Activated CD4-positive, alpha-beta T cell treated with anti-CD3 and anti-CD28 coated beads, Interleukin-2, amount 50 U/mL, for 48 hours (primary cell): ENCODE measurements around the gene SETD6.

ENCODE experiments used
- DNase-seq, 2 experiments: peaks; one replicate each; pipeline ENCODE4 v3.0.0-alpha.2; 2020

The SETD6 gene

DNA sequence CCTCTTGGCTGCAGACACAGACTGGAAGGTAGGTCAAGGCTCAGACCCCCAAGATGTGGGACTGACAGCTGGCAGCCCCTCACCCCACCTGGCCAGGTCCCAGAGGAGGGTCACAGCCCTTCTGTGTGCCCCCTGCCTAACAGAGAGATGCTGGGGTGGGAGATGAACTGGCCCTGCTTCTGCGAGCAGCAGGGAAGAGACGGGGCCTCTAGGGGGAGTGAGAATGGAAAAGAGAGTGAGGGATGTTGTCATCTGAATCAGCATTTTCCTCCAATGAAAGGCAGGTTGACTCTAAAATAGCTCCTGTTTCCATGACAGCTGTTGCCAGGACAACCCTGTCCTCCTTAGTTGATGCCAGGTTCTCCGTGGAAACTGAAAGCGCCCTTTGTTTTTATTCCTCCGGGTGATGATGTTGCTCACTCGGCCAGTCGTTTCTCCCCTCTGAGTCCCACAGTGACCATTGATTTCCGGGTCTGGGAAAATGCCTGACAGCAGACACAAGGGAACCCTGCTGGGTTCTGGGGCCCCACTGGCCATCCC, 20.3 kb upstream of the SETD6 start:
- DNase-seq, result peak; percentile 78 to 83

DNA sequence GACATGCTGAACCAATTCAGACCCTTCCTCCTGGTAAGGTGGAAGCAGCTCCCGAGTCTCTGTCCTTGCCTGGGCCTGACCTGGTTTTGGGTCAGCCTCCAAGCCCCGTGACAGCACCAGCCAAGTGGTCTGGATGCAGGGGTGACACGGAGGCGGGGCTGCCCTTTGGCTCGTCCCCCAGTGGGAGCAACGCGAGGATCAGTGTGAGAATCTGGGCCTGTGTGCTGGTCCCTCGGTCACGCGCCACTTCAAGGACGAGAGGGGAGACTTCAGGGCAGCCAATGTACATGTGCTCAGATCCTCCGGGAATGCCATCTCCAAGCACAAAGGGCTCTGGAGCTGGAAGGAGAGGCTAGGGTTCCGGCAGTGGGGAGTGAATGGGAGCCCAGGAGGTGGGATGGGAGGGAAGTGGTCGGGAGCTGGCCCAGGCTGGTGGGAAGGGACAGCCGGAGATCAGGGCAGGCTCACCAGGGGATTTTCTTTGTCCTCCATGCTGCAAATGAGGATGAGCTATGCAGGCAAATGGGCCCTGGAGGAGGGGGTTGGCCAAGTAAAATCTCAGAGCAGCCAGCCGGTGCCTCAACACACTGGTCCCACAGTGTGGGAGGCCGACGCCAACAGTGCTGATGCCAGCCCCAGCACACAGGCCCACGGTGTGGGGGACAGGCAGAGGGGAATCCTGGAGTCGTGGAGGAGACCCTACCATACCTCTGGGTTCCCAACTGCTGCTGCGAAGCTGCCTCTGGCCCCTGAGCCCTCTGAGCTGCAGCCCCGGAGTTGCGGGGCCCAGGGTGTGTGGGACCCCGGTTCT, 19.6 kb upstream of the SETD6 start:
- no peak for DNase-seq

GRCh38 chr16:58497468-58497867, 17.8 kb upstream of the SETD6 start:
- DNase-seq, result no peak

DNA sequence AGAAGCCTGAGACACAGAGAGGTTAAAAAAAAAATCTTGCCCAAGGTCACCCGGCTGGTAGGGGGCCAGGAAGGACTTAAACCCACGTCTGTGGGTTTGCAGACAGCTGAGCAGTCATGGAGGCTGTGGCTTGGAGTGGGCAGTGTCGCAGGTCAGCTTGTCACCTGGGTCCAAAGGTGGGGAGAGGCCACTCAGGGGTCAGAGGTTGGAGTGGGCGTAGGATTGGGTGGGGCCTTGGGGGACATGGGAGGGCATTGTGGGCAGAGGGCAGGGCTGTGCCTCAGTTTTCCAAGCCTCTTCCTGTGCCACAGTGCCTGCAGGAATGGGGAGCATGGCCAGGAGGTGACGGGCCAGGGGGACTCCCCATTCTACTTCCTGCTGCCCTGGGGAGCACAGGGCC, 17.4 kb upstream of the SETD6 start:
- no peak for DNase-seq

DNA sequence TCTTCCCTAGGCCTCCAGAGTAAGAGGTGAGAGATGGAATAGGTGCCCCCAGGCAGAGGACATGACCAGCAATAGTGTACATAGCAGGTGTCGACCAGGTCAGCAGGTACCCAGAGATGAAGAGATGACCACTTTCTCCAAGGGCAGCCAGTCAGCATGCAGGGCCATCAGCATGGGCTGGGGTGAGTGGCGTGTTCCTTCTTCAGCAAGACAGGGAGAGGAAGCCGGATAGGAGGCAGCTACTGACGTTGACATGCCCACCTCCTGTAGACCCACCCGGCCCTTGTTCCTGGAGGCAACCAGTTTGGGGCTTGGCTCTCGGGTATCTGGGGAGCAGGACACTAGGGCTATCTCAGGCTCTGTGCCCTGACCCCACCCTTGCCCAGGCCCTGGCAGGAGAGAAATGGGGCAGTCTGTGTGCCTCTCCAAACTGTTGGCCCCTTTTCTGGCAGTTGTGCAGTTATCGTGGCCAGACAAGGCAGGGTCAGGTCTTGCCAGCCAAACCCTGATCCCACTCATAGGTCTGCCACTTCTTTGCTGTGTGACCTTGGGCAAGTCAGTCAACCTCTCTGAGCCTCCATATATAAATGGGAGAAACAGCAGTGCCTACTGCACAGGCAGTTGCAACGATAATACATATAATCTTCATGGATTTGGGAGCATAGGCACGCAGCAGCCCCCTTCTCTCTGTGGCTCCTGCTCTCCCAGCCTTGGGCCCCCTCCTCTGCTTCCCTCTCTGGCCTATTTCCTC, 16.8 kb upstream of the SETD6 start:
- no peak for DNase-seq

DNA sequence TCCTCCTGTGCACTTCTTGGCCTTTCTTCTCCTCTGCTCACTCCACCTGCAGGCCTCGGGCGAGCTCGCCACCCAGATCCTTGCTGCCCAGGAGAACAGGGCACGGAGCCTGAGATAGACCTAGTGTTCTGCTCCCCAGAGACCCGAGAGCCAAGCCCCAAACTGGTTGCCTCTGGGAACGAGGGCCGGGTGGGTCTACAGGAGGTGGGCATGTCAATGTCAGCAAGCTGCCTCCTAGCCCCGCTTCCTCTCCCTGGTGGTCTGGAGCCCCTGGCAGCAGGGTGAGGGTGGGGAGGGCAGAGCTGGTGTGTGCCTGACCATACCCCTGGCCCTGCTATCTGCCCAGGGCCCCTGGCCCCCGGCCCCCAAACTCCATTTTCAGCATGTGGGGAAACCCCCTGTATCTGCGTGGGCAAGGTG, 16.2 kb upstream of the SETD6 start:
- DNase-seq, result no peak

DNA sequence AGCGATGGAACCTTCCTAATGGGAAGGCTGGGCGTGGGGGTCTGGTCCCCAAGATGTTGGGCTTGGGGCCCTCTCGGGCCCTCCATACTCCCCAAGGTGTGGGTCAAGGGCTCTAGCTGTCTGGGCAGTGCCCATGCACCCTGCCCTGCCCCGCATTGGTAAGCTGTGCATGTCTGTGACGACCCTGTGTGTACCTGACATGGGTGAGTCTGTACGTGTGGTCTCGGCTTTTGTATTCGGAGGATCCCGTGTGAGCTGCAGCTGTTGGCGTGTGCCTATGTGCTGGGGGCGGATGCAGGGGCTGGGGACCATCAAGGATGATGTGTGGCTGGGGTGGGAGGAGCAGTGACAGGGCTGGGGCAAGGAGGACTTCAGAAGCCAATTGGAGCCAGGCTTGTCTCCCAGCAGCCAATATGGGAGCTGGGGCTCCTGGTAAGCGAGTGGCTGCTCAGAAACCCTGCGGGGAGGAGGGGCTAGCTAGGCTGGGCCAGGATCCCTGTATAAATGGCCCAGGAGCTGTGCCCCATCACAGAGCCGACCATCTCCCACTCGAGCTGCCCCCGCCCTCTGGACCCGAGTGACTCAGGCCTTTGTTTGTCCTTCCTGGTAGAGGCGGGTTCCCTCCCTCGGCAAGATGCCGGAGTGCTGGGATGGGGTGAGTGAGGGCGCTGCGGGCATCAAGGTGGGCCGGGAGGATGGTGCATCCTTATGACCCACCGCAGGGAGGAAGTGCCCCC, 15.5 kb upstream of the SETD6 start, which contains the start of gene NDRG4:
TSS of gene NDRG4 (plus strand) at position 529 of the 737 bp plus-strand sequence. CDS start at position 635, 106 bp downstream.
- peak; percentile 25 to 39 for DNase-seq

GRCh38 chr16:58500430-58501241, 14.7 kb upstream of the SETD6 start:
- DNase-seq, result peak in 1 of 2 experiments; percentile 27

GRCh38 chr16:58501242-58502131, 13.8 kb upstream of the SETD6 start:
- peak; percentile 40 to 59 for DNase-seq

DNA sequence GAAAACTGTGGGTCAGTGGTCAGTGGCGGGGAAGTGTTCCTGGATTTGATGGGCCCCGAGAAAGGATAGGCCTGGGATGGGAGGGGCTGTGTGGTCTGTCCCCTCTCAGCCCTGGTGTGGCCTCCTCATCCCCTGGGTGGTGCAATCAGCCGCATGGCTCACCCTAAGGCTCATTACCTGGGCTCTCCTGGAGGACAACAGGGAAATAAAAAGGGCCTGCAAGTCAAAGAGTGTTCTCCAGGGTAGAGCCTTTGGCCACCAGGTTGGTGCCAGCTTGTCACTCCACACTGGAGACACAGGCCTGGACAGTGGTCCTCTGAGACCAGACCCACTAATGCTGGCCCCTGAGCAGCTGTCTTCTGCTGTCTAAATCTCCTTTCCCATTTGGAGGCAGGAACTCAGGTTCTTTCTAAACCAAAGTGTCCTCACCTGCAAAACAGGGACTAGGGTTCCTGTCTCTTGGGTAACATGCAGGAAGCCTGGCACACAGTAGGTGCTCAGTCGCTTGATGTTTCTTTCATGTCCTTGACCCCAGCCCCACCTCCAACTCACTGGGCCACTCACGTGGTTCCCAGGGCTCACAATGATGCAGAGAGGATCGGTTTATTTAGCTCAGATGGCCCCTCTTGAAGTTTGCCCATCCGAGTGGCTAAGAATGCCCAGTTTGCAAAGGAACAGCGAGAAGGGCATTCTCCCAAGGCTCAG, 12.9 kb upstream of the SETD6 start:
- no peak for DNase-seq

DNA sequence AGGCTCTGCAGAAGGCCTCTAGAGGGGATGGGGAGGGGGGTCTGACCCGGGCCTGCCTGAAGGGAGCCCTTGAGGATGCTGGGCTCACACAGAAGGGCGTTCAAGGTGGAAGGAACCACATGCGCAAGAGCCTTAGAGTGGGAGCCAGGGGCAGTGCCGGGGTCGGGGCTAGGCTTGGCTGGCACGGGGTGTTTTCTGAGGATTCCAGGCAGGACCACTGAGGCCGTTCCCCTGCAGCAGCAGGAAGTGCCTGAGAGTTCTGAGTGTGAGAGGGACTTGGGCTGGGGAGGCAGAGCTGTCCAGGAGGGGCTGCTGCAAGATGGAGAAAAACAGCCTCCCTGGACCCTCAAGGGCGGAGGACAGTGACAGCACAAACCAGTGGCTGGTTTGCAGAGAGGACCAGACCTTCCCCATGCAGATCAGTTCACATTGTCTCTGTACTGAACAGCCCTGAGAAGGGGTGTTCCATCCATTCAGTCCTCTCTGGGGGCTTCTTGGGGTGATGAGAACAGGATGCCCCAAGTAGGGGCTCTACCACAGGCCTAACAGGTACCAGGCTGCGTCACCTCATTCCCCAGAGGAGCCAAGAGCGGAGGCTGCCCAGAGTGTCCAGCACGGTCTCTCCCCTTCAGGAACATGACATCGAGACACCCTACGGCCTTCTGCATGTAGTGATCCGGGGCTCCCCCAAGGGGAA, 12.0 kb upstream of the SETD6 start:
- no peak for DNase-seq

GRCh38 chr16:58503863-58504688, 11.2 kb upstream of the SETD6 start:
- DNase-seq, result no peak

- DNase-seq, result peak in 1 of 2 experiments; percentile 1
Measured at GRCh38 chr16:58506241-58507194, 8.8 kb upstream of the SETD6 start.

GRCh38 chr16:58507195-58507962, 7.9 kb upstream of the SETD6 start:
- DNase-seq, result no peak

GRCh38 chr16:58507963-58508670, 7.2 kb upstream of the SETD6 start:
- no peak for DNase-seq

GRCh38 chr16:58508671-58509251, 6.6 kb upstream of the SETD6 start:
- DNase-seq, result no peak
